GM12878 (cell line): ENCODE measurements around the gene ADAMTSL2. TPM values are rescaled to one million over a fixed set of nuclear protein-coding genes. Genes with fewer than 3 reads are reported as not detected.

ENCODE experiments used
- ATF3 ChIP-seq: IDR thresholded peaks from 2 replicates; pipeline ENCODE4 v1.6.1; 2011; ENCODE audit warnings: low read depth, mild to moderate bottlenecking, low read length, moderate library complexity, borderline replicate concordance; ENCODE audit errors: extremely low read depth
- GABPA ChIP-seq: IDR thresholded peaks from 2 replicates; pipeline ENCODE4 v1.6.1; 2014; ENCODE audit warnings: antibody characterized with exemption, low read depth, mild to moderate bottlenecking, inconsistent platforms
- MXI1 ChIP-seq: fragments of 150-350 bp; IDR thresholded peaks from 2 replicates; pipeline ENCODE4 v1.6.1; 2011; ENCODE audit warnings: low read depth, mild to moderate bottlenecking, inconsistent platforms, low read length, improper control_type of control experiment
- POLR2AphosphoS5 ChIP-seq: IDR thresholded peaks from 2 replicates; pipeline ENCODE4 v1.6.1; 2011; ENCODE audit warnings: mild to moderate bottlenecking, low read length, inconsistent platforms
- SREBF2 ChIP-seq: IDR thresholded peaks from 2 replicates; pipeline ENCODE4 v1.6.1; 2012; ENCODE audit warnings: mild to moderate bottlenecking, low read length
- TARDBP ChIP-seq: IDR thresholded peaks from 2 replicates; pipeline ENCODE4 v1.6.1; 2016; ENCODE audit warnings: borderline replicate concordance
- TCF12 ChIP-seq: IDR thresholded peaks from 2 replicates; pipeline ENCODE4 v1.6.1; 2011; ENCODE audit warnings: low read depth, mild to moderate bottlenecking, low read length
- ZNF24 ChIP-seq: fragments of 450-650 bp; IDR thresholded peaks from 2 replicates; pipeline ENCODE4 v1.6.1; 2017; ENCODE audit warnings: antibody characterized with exemption, mild to moderate bottlenecking
- polyA plus RNA-seq, 11 experiments: library from polyadenylated mRNA; depleted of rRNA in 4 of 11; unstranded in 6 of 11; stranded (reverse) in 5 of 11; fragments of >200 nt; fragmentation: Nextera tagmentation in 4 of 11; fragmentation: Illumina TruSeq in 1 of 11; extraction: Ambion mirVana in 4 of 11; extraction: Trizol in 1 of 11; gene quantifications; 1 replicate in 1 of 11; 2 replicates in 10 of 11; pipeline versions ENCODE4 v1.2.1 to v1.2.3, GENCODE V29; 2011 to 2016; ENCODE audit warnings: inconsistent platforms in 2 of 11, missing spikeins in 2 of 11, low read depth in 1 of 11
- total RNA-seq, 4 experiments: library from RNA; depleted of rRNA in 3 of 4; stranded (reverse); fragments of >200 nt in 3 of 4; fragmentation: Illumina TruSeq in 1 of 4; extraction: Trizol in 1 of 4; gene quantifications; 2 replicates each; pipeline versions ENCODE4 v1.2.1 to v1.2.3, GENCODE V29; 2013 to 2021
- TF ChIP-seq, protein P1 (sequence below): IDR thresholded peaks from 2 replicates; pipeline ENCODE4 v1.6.1; 2012; ENCODE audit warnings: improper control_type of control experiment, low read depth, low read length; ENCODE audit not compliant: insufficient replicate concordance
- TF ChIP-seq, protein P2 (sequence below): IDR thresholded peaks from 2 replicates; pipeline ENCODE4 v1.6.1; 2012; ENCODE audit warnings: low read depth, low read length, improper control_type of control experiment
- TF ChIP-seq, protein P3 (sequence below): IDR thresholded peaks from 2 replicates; pipeline ENCODE4 v1.6.1; 2011; ENCODE audit warnings: mild to moderate bottlenecking, low read depth, low read length, moderate library complexity; ENCODE audit not compliant: insufficient replicate concordance

Gene ADAMTSL2
- total and polyA plus RNA-seq, 10 of the 15 experiments (the other 5 are each of a cell fraction or from before 2014, with no cell fraction given): 0.07 TPM; not detected in 9

GRCh38 chr9:133496861-133497842 is 37.4 kb upstream of the ADAMTSL2 start (continued):
- TF ChIP-seq, protein P1, sequence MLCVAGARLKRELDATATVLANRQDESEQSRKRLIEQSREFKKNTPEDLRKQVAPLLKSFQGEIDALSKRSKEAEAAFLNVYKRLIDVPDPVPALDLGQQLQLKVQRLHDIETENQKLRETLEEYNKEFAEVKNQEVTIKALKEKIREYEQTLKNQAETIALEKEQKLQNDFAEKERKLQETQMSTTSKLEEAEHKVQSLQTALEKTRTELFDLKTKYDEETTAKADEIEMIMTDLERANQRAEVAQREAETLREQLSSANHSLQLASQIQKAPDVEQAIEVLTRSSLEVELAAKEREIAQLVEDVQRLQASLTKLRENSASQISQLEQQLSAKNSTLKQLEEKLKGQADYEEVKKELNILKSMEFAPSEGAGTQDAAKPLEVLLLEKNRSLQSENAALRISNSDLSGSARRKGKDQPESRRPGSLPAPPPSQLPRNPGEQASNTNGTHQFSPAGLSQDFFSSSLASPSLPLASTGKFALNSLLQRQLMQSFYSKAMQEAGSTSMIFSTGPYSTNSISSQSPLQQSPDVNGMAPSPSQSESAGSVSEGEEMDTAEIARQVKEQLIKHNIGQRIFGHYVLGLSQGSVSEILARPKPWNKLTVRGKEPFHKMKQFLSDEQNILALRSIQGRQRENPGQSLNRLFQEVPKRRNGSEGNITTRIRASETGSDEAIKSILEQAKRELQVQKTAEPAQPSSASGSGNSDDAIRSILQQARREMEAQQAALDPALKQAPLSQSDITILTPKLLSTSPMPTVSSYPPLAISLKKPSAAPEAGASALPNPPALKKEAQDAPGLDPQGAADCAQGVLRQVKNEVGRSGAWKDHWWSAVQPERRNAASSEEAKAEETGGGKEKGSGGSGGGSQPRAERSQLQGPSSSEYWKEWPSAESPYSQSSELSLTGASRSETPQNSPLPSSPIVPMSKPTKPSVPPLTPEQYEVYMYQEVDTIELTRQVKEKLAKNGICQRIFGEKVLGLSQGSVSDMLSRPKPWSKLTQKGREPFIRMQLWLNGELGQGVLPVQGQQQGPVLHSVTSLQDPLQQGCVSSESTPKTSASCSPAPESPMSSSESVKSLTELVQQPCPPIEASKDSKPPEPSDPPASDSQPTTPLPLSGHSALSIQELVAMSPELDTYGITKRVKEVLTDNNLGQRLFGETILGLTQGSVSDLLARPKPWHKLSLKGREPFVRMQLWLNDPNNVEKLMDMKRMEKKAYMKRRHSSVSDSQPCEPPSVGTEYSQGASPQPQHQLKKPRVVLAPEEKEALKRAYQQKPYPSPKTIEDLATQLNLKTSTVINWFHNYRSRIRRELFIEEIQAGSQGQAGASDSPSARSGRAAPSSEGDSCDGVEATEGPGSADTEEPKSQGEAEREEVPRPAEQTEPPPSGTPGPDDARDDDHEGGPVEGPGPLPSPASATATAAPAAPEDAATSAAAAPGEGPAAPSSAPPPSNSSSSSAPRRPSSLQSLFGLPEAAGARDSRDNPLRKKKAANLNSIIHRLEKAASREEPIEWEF: no peak
- TF ChIP-seq TARDBP: no peak
- no peak for TF ChIP-seq POLR2AphosphoS5
- no peak for TF ChIP-seq SREBF2
- no peak for TF ChIP-seq TCF12
- no peak for TF ChIP-seq ATF3
- TF ChIP-seq, protein P2, sequence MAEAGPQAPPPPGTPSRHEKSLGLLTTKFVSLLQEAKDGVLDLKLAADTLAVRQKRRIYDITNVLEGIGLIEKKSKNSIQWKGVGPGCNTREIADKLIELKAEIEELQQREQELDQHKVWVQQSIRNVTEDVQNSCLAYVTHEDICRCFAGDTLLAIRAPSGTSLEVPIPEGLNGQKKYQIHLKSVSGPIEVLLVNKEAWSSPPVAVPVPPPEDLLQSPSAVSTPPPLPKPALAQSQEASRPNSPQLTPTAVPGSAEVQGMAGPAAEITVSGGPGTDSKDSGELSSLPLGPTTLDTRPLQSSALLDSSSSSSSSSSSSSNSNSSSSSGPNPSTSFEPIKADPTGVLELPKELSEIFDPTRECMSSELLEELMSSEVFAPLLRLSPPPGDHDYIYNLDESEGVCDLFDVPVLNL: no peak
- TF ChIP-seq MXI1: no peak
- no peak for TF ChIP-seq ZNF24
- TF ChIP-seq GABPA: no peak
- TF ChIP-seq, protein P3, sequence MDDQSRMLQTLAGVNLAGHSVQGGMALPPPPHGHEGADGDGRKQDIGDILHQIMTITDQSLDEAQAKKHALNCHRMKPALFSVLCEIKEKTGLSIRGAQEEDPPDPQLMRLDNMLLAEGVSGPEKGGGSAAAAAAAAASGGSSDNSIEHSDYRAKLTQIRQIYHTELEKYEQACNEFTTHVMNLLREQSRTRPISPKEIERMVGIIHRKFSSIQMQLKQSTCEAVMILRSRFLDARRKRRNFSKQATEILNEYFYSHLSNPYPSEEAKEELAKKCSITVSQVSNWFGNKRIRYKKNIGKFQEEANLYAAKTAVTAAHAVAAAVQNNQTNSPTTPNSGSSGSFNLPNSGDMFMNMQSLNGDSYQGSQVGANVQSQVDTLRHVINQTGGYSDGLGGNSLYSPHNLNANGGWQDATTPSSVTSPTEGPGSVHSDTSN: no peak
